Effector memory CD8-positive, alpha-beta T cell (primary cell): ENCODE results near the gene ROGDI.

Experiments used
- ATAC-seq: fragments of 150-1000 bp; cut with Tn5 transposase; replicated peaks from 2 replicates; pipeline ENCODE4 v1.10.0; 2021; ENCODE audit warnings: mild to moderate bottlenecking, moderate library complexity
- DNase-seq, 3 experiments: peaks; one replicate each; pipeline ENCODE4 v3.0.0; 2021
- H3K27ac Mint-ChIP-seq, 2 donors: one replicate each; pipeline ENCODE4 v1.8.0; 2022; ENCODE audit warnings: mild to moderate bottlenecking in 2 of 2, mixed read lengths in 2 of 2, moderate library complexity in 2 of 2
- H3K27me3 Mint-ChIP-seq, 2 donors: one replicate each; pipeline ENCODE4 v1.8.0; 2022; ENCODE audit warnings: mixed read lengths in 2 of 2
- H3K36me3 Mint-ChIP-seq: one replicate; pipeline ENCODE4 v1.8.0; 2022; ENCODE audit warnings: mild to moderate bottlenecking, moderate library complexity, mixed read lengths; ENCODE audit not compliant: insufficient read depth
- H3K4me1 Mint-ChIP-seq, 2 donors: one replicate each; pipeline ENCODE4 v1.8.0; 2022; ENCODE audit warnings: low read depth in 2 of 2, mixed read lengths in 2 of 2
- H3K4me3 Mint-ChIP-seq, 2 donors: one replicate each; pipeline ENCODE4 v1.8.0; 2022; ENCODE audit warnings: mild to moderate bottlenecking in 2 of 2, mixed read lengths in 2 of 2, moderate library complexity in 2 of 2
- H3K9me3 Mint-ChIP-seq, 2 donors: one replicate each; pipeline ENCODE4 v1.8.0; 2022; ENCODE audit warnings: mixed read lengths in 2 of 2

ROGDI gene

DNA sequence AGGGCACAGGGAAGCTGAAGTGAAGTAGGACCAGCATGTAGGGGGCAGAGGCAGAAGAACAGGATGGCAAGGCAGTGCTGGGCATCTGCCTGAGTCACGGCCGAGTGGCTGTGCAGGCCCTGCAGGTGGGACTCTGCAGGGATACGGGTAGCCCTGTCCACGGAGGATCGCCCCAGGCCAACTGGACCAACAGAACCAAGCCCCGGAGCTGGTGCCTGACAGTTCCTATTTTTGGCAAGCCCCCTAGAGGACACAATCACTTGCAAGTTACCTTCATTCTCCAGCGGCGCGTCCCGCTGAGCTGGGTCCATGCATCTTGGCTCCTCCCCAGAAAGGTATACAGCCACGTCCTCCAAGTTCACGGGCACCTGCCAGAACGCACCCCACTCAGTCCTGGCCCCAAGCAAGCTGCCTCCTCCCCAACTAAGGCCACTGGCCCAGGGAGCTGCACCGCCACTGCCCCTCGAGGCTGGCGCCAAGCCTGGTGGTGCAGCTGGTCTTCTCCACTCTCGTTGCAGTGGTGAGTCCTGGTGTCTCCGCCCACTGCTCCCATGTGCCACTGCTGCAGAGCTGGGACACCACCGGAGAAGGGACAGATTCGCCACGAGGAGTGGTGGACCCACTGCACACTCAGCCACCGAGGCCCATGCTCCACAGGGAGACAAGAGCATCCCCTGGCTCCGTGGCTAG is 42.1 kb downstream of the ROGDI start:
- no peak for ATAC-seq
- peaks cover 69% of the 10 kb centered on the region for H3K36me3 Mint-ChIP-seq
- peak overlapping the region in 1 of 2 donors; percentile 54 for H3K27ac Mint-ChIP-seq
- H3K9me3 Mint-ChIP-seq = no peaks in the 10 kb centered on the region
- peaks cover 4 to 10% of the 10 kb centered on the region in 2 donors for H3K4me1 Mint-ChIP-seq
- DNase-seq = no peak
- no peaks in the 10 kb centered on the region for H3K27me3 Mint-ChIP-seq
- H3K4me3 Mint-ChIP-seq = no peak overlapping the region

DNA sequence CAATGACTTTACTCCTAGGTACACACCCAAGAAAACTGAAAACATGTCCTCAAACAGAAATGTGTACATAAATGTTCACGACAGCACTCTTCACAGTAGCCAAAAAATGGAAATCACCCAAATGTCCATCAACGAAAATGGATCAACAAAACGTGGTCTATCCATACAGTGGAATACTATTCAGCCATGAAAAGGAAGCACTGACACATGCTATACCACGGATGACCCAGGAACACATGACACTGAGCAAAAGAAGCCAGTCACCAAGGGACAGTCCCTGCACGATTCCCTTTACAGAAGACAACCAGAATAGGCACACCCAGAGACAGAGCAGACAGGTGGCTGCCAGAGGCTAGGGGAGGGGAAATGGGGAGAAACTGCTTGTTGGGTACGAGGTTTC is 46.7 kb downstream of the ROGDI start:
- H3K27ac Mint-ChIP-seq = no peak overlapping the region
- no peaks in the 10 kb centered on the region for H3K9me3 Mint-ChIP-seq
- ATAC-seq (no peak), DNase-seq (no peak)
- no peak overlapping the region for H3K4me3 Mint-ChIP-seq
- H3K27me3 Mint-ChIP-seq = no peaks in the 10 kb centered on the region
- H3K4me1 Mint-ChIP-seq = no peaks in the 10 kb centered on the region
- H3K36me3 Mint-ChIP-seq = peaks cover 60% of the 10 kb centered on the region

DNA sequence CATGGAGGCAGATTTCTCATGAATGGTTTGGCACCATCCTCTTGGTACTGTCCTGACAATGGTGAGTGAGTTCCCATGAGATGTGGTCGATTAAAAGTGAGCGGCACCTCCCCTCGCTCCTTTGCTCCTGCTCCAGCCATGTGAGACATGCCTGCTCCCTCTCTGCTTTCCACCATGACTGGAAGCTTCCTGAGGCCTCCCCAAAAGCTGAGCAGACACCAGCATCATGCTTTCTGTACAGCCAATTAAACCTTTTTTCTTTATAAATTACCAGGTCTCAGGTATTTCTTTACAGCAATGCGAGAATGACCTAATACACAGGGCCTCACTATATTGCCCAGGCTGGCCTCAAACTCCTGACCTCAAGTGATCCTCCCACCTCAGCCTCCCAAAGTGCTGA is 47.6 kb downstream of the ROGDI start:
- no peak for ATAC-seq
- no peak overlapping the region for H3K4me3 Mint-ChIP-seq
- no peaks in the 10 kb centered on the region for H3K9me3 Mint-ChIP-seq
- H3K27me3 Mint-ChIP-seq = no peaks in the 10 kb centered on the region
- H3K27ac Mint-ChIP-seq = no peak overlapping the region
- H3K4me1 Mint-ChIP-seq = no peaks in the 10 kb centered on the region
- peaks cover 57% of the 10 kb centered on the region for H3K36me3 Mint-ChIP-seq
- DNase-seq = no peak

DNA sequence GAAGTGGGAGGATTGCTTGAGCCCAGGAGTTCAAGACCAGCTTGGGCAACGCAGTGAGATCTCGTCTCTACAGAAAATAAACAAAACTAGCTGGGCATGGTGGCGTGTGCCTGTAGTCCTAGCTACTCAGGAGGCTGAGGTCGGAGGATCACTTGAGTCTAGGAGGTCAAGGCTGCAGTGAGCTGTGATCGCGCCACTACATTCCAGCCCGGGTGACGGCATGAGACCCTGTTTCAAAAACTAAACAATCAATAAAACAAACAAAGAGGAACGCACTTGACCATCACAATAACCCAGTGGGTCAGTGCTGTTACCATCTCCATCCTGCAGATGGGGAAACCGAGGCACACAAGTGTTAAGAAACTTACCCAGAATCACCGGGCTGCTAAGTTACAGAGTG is 49.2 kb downstream of the ROGDI start:
- Mint-ChIP-seq H3K4me1 (peaks cover 0 to 4% of the 10 kb centered on the region in 2 donors), H3K27ac (no peak overlapping the region), H3K27me3 (no peaks in the 10 kb centered on the region), H3K9me3 (no peaks in the 10 kb centered on the region), H3K36me3 (peaks cover 49% of the 10 kb centered on the region), H3K4me3 (no peak overlapping the region)
- no peak for ATAC-seq
- DNase-seq = no peak

DNA sequence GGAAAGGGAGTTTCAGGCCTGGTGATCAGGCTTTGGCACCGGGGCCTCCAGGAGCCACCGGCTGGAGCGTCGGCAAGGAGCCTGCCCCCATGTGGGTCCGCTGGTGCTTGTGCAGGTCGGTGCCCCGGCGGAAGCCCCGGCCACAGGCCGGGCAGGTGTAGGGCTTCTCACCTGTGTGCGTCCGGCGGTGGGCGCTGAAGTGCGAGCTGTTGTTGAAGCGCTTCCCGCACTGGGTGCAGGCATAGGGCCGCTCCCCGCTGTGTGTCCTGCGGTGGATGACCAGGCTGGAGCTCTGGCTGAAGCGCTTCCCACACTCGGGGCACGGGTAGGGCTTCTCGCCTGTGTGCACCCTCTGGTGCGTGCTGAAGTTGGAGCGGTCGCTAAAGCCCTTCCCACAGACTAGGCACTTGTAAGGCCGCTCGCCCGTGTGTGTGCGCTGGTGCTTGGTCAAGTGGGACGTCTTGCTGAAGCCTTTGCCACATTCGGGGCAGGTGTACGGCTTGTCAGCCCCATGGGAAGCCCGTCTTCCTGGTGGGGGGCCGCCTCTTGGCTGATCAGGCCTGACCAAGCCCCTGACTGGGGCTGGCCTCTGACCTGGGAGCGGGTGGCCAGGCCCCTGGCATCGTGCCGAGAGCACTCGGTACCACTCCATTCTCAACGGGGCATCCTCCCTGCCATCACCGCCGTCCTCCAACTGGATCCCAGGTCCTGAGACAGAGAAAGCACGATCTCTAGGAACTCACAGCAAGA is 49.9 kb downstream of the ROGDI start:
- H3K9me3 Mint-ChIP-seq = no peaks in the 10 kb centered on the region
- DNase-seq (no peak), ATAC-seq (no peak)
- no peaks in the 10 kb centered on the region for H3K27me3 Mint-ChIP-seq
- no peak overlapping the region for H3K27ac Mint-ChIP-seq
- peaks cover 6 to 11% of the 10 kb centered on the region in 2 donors for H3K4me1 Mint-ChIP-seq
- H3K36me3 Mint-ChIP-seq = peaks cover 45% of the 10 kb centered on the region
- no peak overlapping the region for H3K4me3 Mint-ChIP-seq

DNA sequence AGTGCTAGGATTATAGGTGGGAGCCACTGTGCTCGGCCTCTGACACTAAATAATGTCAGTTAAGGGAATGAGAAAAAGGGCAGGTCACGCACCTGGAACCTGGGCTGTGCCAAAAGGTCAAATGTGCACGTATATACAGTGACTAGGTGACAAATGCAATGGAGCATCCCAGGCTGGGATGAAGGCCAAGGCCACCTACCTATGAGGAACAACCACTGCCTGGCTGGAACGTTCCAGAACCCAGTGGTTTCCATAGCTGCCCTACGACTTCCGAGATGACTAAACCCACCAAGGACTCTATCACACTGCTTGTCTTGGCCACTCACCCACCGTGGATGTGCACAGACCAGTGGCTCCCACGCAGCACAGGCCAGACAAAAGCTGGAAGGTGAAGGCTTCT is 51.5 kb downstream of the ROGDI start:
- H3K36me3 Mint-ChIP-seq = peaks cover 38% of the 10 kb centered on the region
- H3K27me3 Mint-ChIP-seq = no peaks in the 10 kb centered on the region
- H3K4me3 Mint-ChIP-seq = no peak overlapping the region
- DNase-seq (no peak), ATAC-seq (no peak)
- no peak overlapping the region for H3K27ac Mint-ChIP-seq
- H3K9me3 Mint-ChIP-seq = no peaks in the 10 kb centered on the region
- peaks cover 13 to 16% of the 10 kb centered on the region in 2 donors for H3K4me1 Mint-ChIP-seq

DNA sequence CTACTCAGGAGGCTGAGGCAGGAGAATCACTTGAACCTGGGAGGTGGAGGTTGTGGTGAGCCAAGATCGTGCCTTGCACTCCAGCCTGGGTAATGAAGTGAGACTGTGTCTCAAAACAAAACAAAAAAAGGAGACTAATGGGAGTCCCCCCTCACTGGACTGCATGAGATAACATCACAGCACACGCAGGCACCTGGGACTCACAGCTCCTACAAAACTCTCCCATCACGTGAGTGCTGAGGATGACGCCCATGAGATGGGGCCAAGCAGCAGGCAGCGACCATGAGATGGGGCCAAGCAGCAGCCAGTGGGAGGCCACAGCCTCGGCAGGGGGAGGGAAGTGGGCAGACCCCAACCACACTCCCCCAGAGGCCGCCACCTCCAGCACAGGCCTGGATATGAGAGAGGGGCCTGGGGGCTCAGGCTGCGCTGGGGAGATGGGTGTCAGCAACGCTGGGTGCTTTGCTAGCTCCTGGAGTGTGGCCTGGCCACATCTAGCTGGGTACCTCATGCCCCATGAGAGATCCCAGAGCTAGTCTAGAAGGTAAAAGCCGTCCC is 52.7 kb downstream of the ROGDI start:
- H3K27ac Mint-ChIP-seq = no peak overlapping the region
- H3K4me3 Mint-ChIP-seq = no peak overlapping the region
- DNase-seq (no peak), ATAC-seq (no peak)
- no peaks in the 10 kb centered on the region for H3K9me3 Mint-ChIP-seq
- peaks cover 13 to 16% of the 10 kb centered on the region in 2 donors for H3K4me1 Mint-ChIP-seq
- H3K36me3 Mint-ChIP-seq = peaks cover 33% of the 10 kb centered on the region
- H3K27me3 Mint-ChIP-seq = no peaks in the 10 kb centered on the region

DNA sequence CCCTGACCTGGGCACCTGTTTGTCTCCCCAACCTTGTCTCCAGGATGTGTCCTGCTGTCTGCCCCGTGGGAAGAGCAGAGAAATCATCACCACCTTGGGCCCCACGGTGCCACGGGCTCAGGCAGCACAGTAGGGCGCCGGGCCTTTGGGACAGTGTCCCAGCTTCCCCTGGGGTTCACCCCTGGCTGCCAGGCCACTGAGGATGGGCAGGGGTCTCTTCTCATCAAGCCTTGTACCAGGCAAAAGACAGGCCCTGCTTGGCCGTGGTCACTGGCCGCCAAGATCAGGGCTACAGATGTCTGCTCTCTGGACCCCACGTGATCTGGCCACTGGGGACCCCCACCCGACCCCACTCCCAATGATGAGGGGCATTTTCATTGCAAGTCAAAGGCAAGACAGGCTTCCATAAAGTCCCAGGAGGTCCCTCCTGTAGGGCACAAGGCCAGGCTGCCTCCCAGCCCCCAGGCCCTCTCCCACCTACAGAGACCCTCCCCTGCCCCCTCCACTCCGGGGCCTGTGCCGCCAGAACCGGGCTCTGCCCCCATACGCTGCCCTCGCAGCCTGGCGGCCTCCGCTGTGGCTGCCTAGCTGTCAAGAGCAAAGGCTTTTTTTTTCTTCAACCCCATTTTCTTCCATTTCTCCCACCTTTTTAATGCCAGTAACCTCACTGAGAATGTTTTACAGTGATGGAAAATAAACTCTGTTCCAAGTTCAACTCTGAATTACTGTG is 53.6 kb downstream of the ROGDI start:
- peaks cover 13 to 16% of the 10 kb centered on the region in 2 donors for H3K4me1 Mint-ChIP-seq
- peak overlapping the region; percentile 61 to 96 for H3K27ac Mint-ChIP-seq
- H3K4me3 Mint-ChIP-seq = no peak overlapping the region
- no peak for ATAC-seq
- no peak for DNase-seq
- H3K36me3 Mint-ChIP-seq = peaks cover 31% of the 10 kb centered on the region
- H3K27me3 Mint-ChIP-seq = no peaks in the 10 kb centered on the region
- H3K9me3 Mint-ChIP-seq = no peaks in the 10 kb centered on the region

DNA sequence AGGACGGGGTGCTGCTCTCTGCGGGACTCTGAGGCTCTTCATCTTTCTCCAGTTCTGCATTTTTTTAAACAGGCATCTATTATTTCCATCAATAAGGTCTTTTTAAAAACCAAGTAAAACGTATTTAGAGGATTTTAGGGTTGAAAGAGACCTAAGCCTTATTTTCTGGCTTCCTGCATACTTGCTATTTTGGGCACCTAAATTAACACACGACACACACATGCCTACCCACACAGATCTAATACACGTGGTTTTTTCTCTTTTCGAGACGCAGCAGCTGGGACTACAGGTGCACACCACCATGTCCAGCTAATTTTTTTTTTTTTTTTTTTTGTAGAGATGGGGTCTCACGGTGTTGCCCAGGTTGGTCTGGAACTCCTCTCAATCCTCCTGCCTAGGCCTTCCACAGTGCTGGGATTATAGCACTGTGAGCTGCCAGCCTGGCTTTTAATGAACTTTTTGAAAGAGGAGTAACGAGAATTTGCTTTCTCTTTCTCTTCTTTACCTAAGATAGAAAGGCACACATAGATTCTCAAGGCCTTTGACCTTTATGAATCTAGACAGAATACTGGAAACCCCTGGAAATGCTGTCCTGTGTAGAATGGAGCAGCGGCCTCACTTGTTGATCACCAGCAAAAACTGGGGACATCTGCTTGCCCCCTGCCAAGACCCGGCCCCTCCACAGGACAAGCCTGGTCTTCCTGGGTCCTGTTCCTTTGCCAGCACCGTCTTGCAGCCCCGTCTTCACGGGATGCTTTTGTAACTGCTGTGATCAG is 54.3 kb downstream of the ROGDI start:
- peaks cover 26% of the 10 kb centered on the region for H3K36me3 Mint-ChIP-seq
- H3K4me3 Mint-ChIP-seq = peak overlapping the region; percentile 24 to 71
- ATAC-seq (no peak), DNase-seq (no peak)
- H3K9me3 Mint-ChIP-seq = no peaks in the 10 kb centered on the region
- peak overlapping the region; percentile 61 to 96 for H3K27ac Mint-ChIP-seq
- H3K27me3 Mint-ChIP-seq = peaks cover 0 to 7% of the 10 kb centered on the region in 2 donors
- H3K4me1 Mint-ChIP-seq = peaks cover 16 to 21% of the 10 kb centered on the region in 2 donors

DNA sequence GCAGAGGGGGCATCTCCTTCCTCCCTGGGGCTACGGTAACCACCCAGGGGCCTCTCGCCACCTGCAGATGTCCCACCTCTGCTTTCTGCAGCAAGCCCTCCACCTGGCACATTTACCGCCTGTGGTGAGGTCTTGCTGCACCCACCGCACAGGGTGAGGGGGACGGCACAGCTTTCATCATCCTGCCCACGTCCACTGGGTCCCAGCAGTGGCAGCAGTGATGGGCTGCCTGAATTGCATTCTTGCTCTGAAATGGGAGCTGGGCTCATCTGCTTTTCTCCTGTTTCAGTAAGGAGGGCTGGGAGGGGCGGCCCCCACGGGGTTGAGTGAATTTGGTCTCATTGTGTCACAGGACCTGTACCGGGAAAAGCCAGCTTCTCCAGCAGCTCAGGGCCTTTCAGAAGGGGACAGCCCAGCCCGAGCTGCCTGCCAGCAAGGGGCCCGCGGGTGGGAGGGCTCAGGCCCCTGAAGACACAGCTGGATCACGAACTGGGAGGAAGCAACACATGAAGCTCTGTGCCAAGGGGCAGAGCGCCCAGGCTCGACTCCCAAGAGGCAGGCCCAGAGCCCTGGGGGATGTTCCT is 55.4 kb downstream of the ROGDI start:
- Mint-ChIP-seq H3K36me3 (peaks cover 25% of the 10 kb centered on the region), H3K4me3 (peak overlapping the region in 1 of 2 donors; percentile 71), H3K4me1 (peaks cover 16 to 22% of the 10 kb centered on the region in 2 donors), H3K9me3 (no peaks in the 10 kb centered on the region), H3K27ac (peak overlapping the region; percentile 61 to 96), H3K27me3 (peaks cover 0 to 10% of the 10 kb centered on the region in 2 donors)
- no peak for DNase-seq
- ATAC-seq = no peak
